IMR-90 (cell line): ENCODE measurements around the gene COG1. TPM values are rescaled to one million over a fixed set of nuclear protein-coding genes. Genes with fewer than 3 reads are reported as not detected.
A peak's percentile ranks its signal among the peaks of the same experiment; 100 is the strongest.

ENCODE experiments used
- ATAC-seq: fragments of 200-7000 bp; cut with Tn5 transposase; 2 replicates; pipeline ENCODE4 v1.9.1; 2020; ENCODE audit warnings: low read depth, mild to moderate bottlenecking, moderate library complexity
- BruUV-seq: library from RNA; stranded (reverse); fragments of 400-500 nt; replicated peaks from 2 replicates; lab custom pipeline; 2021; lab: Mats Ljungman, UMichigan
- CTCF ChIA-PET: fragments of 300-600 bp; formaldehyde crosslinking; extraction: SDS; loops from one replicate; lab custom pipeline; 2021; ENCODE audit warnings: antibody characterized with exemption; lab: Yijun Ruan, JAX
- POLR2A ChIA-PET: fragments of 300-600 bp; sonication (Branson Sonifier 250); formaldehyde crosslinking; loops from one replicate; lab custom pipeline; 2022; ENCODE audit warnings: antibody characterized with exemption; ENCODE audit not compliant: unreplicated experiment; lab: Charles Lee
- DNase-seq: peaks from one replicate; pipeline ENCODE4 v3.0.0; 2013
- H2AFZ ChIP-seq: replicated peaks from 2 replicates; pipeline ENCODE3; 2013; ENCODE audit warnings: low read length, mild to moderate bottlenecking; ENCODE audit not compliant: poor library complexity
- H2AK5ac ChIP-seq: 2 replicates; pipeline ENCODE4 v1.6.1; 2013; ENCODE audit warnings: low read depth, low read length, inconsistent platforms
- H2AK9ac ChIP-seq: replicated peaks from 2 replicates; pipeline ENCODE3; 2013; ENCODE audit warnings: mild to moderate bottlenecking, low read depth, low read length, moderate library complexity; ENCODE audit not compliant: poor library complexity
- H2BK120ac ChIP-seq: 2 replicates; pipeline ENCODE4 v1.6.1; 2013; ENCODE audit warnings: low read depth, low read length, inconsistent platforms
- H2BK15ac ChIP-seq: 3 replicates; pipeline ENCODE4 v1.6.1; 2013; ENCODE audit warnings: low read depth, low read length, inconsistent platforms
- H2BK20ac ChIP-seq: 2 replicates; pipeline ENCODE4 v1.6.1; 2013; ENCODE audit warnings: low read depth, mild to moderate bottlenecking, inconsistent platforms, low read length, moderate library complexity
- H2BK5ac ChIP-seq: 2 replicates; pipeline ENCODE4 v1.6.1; 2013; ENCODE audit warnings: mild to moderate bottlenecking, low read depth, low read length, inconsistent platforms; ENCODE audit not compliant: poor library complexity, severe bottlenecking
- H3K14ac ChIP-seq: replicated peaks from 2 replicates; pipeline ENCODE4 v1.6.1; 2013; ENCODE audit warnings: low read depth, low read length, inconsistent platforms
- H3K18ac ChIP-seq: 2 replicates; pipeline ENCODE4 v1.6.1; 2013; ENCODE audit warnings: low read depth, low read length, control low read depth
- H3K23ac ChIP-seq: 2 replicates; pipeline ENCODE4 v1.6.1; 2013; ENCODE audit warnings: low read depth, low read length, inconsistent platforms
- H3K27ac ChIP-seq: 2 replicates; pipeline ENCODE4 v1.5.1; 2013; ENCODE audit warnings: mild to moderate bottlenecking, control low read depth, low read length; ENCODE audit not compliant: insufficient read depth
- H3K27me3 ChIP-seq: 2 replicates; pipeline ENCODE4 v1.6.1; 2013; ENCODE audit warnings: low read length; ENCODE audit not compliant: control insufficient read depth, insufficient read depth
- H3K36me3 ChIP-seq: 2 replicates; pipeline ENCODE4 v1.6.1; 2013; ENCODE audit warnings: low read length, mixed read lengths; ENCODE audit not compliant: control insufficient read depth, insufficient read depth
- H3K4ac ChIP-seq: 2 replicates; pipeline ENCODE4 v1.6.1; 2013; ENCODE audit warnings: low read depth, low read length, inconsistent platforms
- H3K4me1 ChIP-seq: 2 replicates; pipeline ENCODE4 v1.6.1; 2013; ENCODE audit warnings: low read length, mixed read lengths; ENCODE audit not compliant: control insufficient read depth, insufficient read depth
- H3K4me2 ChIP-seq: 2 replicates; pipeline ENCODE4 v1.6.1; 2013; ENCODE audit warnings: low read depth, mild to moderate bottlenecking, control low read depth, low read length, moderate library complexity
- H3K4me3 ChIP-seq: 2 replicates; pipeline ENCODE4 v1.5.1; 2013; ENCODE audit warnings: low read depth, mild to moderate bottlenecking, control low read depth, low read length, moderate library complexity; ENCODE audit not compliant: insufficient read depth
- H3K56ac ChIP-seq: 2 replicates; pipeline ENCODE4 v1.6.1; 2013; ENCODE audit warnings: low read length, inconsistent platforms; ENCODE audit not compliant: insufficient read depth; ENCODE audit errors: extremely low read depth
- H3K79me1 ChIP-seq, 2 experiments: 2 replicates each; pipeline ENCODE4 v1.6.1; 2013; ENCODE audit warnings: low read length in 2 of 2, inconsistent platforms in 1 of 2, low read depth in 1 of 2
- H3K9ac ChIP-seq: 2 replicates; pipeline ENCODE4 v1.6.1; 2013; ENCODE audit warnings: low read depth, low read length, control low read depth
- H3K9me1 ChIP-seq: 2 replicates; pipeline ENCODE4 v1.6.1; 2013; ENCODE audit warnings: low read length, inconsistent platforms; ENCODE audit not compliant: insufficient read depth
- H3K9me3 ChIP-seq: 2 replicates; pipeline ENCODE4 v1.6.1; 2013; ENCODE audit warnings: low read length; ENCODE audit not compliant: control insufficient read depth, insufficient read depth
- H4K20me1 ChIP-seq: 2 replicates; pipeline ENCODE4 v1.6.1; 2013; ENCODE audit warnings: low read length, inconsistent platforms; ENCODE audit not compliant: insufficient read depth
- H4K5ac ChIP-seq: 2 replicates; pipeline ENCODE4 v1.6.1; 2013; ENCODE audit warnings: mild to moderate bottlenecking, low read depth, low read length, control low read depth
- H4K8ac ChIP-seq, 2 experiments: 2 replicates each; pipeline ENCODE4 v1.6.1; 2013; ENCODE audit warnings: low read depth in 2 of 2, low read length in 2 of 2, control low read depth in 1 of 2, inconsistent platforms in 1 of 2
- H4K91ac ChIP-seq: 2 replicates; pipeline ENCODE4 v1.6.1; 2013; ENCODE audit warnings: low read depth, low read length, inconsistent platforms; ENCODE audit not compliant: insufficient read depth
- BHLHE40 ChIP-seq: fragments of 150-350 bp; IDR thresholded peaks from 2 replicates; pipeline ENCODE4 v1.6.1; 2016; ENCODE audit warnings: mild to moderate bottlenecking, low read depth, low read length
- CEBPB ChIP-seq: IDR thresholded peaks from 2 replicates; pipeline ENCODE4 v1.6.1; 2012; ENCODE audit warnings: low read depth, low read length, improper control_type of control experiment
- ELK1 ChIP-seq: fragments of 150-350 bp; IDR thresholded peaks from 2 replicates; pipeline ENCODE4 v1.6.1; 2016; ENCODE audit warnings: low read depth, mild to moderate bottlenecking, low read length, moderate library complexity, borderline replicate concordance
- FOS ChIP-seq: fragments of 150-350 bp; IDR thresholded peaks from 2 replicates; pipeline ENCODE4 v1.6.1; 2016; ENCODE audit warnings: low read depth, low read length
- MAZ ChIP-seq: IDR thresholded peaks from 2 replicates; pipeline ENCODE4 v1.6.1; 2012; ENCODE audit warnings: low read depth, mild to moderate bottlenecking, low read length, improper control_type of control experiment, moderate library complexity, borderline replicate concordance
- MXI1 ChIP-seq: IDR thresholded peaks from 2 replicates; pipeline ENCODE4 v1.6.1; 2012; ENCODE audit warnings: low read depth, mild to moderate bottlenecking, low read length, moderate library complexity, borderline replicate concordance
- RCOR1 ChIP-seq: IDR thresholded peaks from 2 replicates; pipeline ENCODE4 v1.6.1; 2012; ENCODE audit warnings: mild to moderate bottlenecking, low read length, improper control_type of control experiment; ENCODE audit not compliant: insufficient replicate concordance
- USF2 ChIP-seq: fragments of 150-350 bp; IDR thresholded peaks from 2 replicates; pipeline ENCODE4 v1.6.1; 2017; ENCODE audit warnings: mild to moderate bottlenecking, antibody characterized with exemption, low read length, low read depth
- WGBS, 2 experiments: methylation state at CpG; one replicate each; pipeline versions ENCODE4 v1.1.5 to v1.1.7; 2013; ENCODE audit warnings: missing lambda C conversion rate in 2 of 2; ENCODE audit not compliant: insufficient read length in 1 of 2; ENCODE audit errors: extremely low coverage in 2 of 2; 5-methylcytosine and 5-hydroxymethylcytosine counted together
- dilution Hi-C: fragments of 300-500 bp; cut with HindIII; formaldehyde crosslinking; loops from one replicate; pipeline ENCODE4 v1.14.3; 2018; ENCODE audit warnings: low sequenced_read_pairs; ENCODE audit not compliant: unreplicated experiment
- in situ Hi-C: fragments of 300-500 bp; cut with MboI; formaldehyde crosslinking; loops from 3 replicates; pipeline ENCODE4 v1.14.3; 2019; ENCODE audit warnings: low sequenced_read_pairs, inconsistent platforms, mixed read lengths
- intact Hi-C: fragments of 100-400 bp; cut with micrococcal nuclease; formaldehyde crosslinking; loops from 2 replicates; pipeline ENCODE4 v1.10.0; 2022
- polyA plus RNA-seq, 3 experiments: library from polyadenylated mRNA; depleted of rRNA; stranded (reverse); fragments of >200 nt; gene quantifications; 2 replicates each; pipeline ENCODE4 v1.2.3, GENCODE V29; 2012; ENCODE audit warnings: low replicate concordance in 1 of 3
- total RNA-seq: library from RNA; depleted of rRNA; stranded (reverse); fragments of >200 nt; gene quantifications from 2 replicates; pipeline ENCODE4 v1.2.3, GENCODE V29; 2012

Gene COG1
- total and polyA plus RNA-seq, 2 of the 4 experiments (the other 2 are of a cell fraction): 18.3 to 35.1 TPM

GRCh38 chr17:73194514-73195222 is 1.8 kb downstream of the COG1 start:
- ChIA-PET POLR2A (no interaction called here), CTCF (interaction anchor here (2.5 kb wide), 1 partner anchor 468 kb away, joined by 11 read pairs; no protein-coding TSS in a partner anchor)
- no peak overlapping the region for H2BK15ac ChIP-seq
- peak overlapping the region; percentile 40; the same call in 1 of the 2 replicates for H4K5ac ChIP-seq
- peak overlapping the region; percentile 83; the same call in 1 of the 2 replicates for H2AK5ac ChIP-seq
- no peak overlapping the region for H2AFZ ChIP-seq
- H3K4ac ChIP-seq: peak overlapping the region; percentile 67; the same call in 1 of the 2 replicates
- no peak overlapping the region for H3K9ac ChIP-seq
- no peak overlapping the region for H3K56ac ChIP-seq
- H2BK5ac ChIP-seq: peak overlapping the region; percentile 72
- BruUV-seq: TSS peak; percentile 40
- peak overlapping the region; percentile 51; the same call in 1 of the 2 replicates for H3K27ac ChIP-seq
- no peak overlapping the region for H4K8ac ChIP-seq
- TF ChIP-seq ELK1: no peak
- TF ChIP-seq CEBPB: peak; percentile 33; the same call in 1 of the 2 replicates
- TF ChIP-seq RCOR1: no peak
- TF ChIP-seq USF2: peak; percentile 82
- TF ChIP-seq MAZ: no peak
- peak; percentile 59; the same call in 1 of the 2 replicates for TF ChIP-seq MXI1
- TF ChIP-seq BHLHE40: 0 out of 2 replicates have a peak, but pooled peaks have one; percentile 48
- TF ChIP-seq FOS: peak; percentile 30; the same call in 1 of the 2 replicates
- peaks cover 36% of the 10 kb centered on the region for H3K36me3 ChIP-seq
- no peak overlapping the region for H2AK9ac ChIP-seq
- dilution Hi-C loops: no loop called here
- H3K4me1 ChIP-seq: peaks cover 5% of the 10 kb centered on the region
- no peaks in the 10 kb centered on the region for H3K9me3 ChIP-seq
- intact Hi-C loops: no loop called here
- no peak overlapping the region for H2BK120ac ChIP-seq
- no peak overlapping the region for H3K14ac ChIP-seq
- WGBS, 2 experiments: 70% methylated on average over 4 of the region's 22 CpGs; no CpG with 5 or more reads in 1 of the 2 experiments
- in situ Hi-C loops: no loop called here
- H2BK20ac ChIP-seq: no peak overlapping the region
- peak overlapping the region; percentile 56 for H3K4me2 ChIP-seq
- peaks cover 34 to 71% of the 10 kb centered on the region in 2 experiments for H3K79me1 ChIP-seq
- H3K18ac ChIP-seq: no peak overlapping the region; the same call in 1 of the 2 replicates
- H3K27me3 ChIP-seq: no peaks in the 10 kb centered on the region
- no peak overlapping the region for H3K4me3 ChIP-seq
- ATAC-seq (0 out of 2 replicates have a peak, but pooled peaks have one; percentile 2), DNase-seq (peak; percentile 90)
- H3K9me1 ChIP-seq: peaks cover 10% of the 10 kb centered on the region; the same call in 1 of the 2 replicates
- H4K20me1 ChIP-seq: peaks cover 13% of the 10 kb centered on the region
- H3K23ac ChIP-seq: no peak overlapping the region
- no peak overlapping the region; the same call in 1 of the 2 replicates for H4K91ac ChIP-seq
